GM19043 (cell line): ENCODE measurements around the gene E2F4.
A peak's percentile ranks its signal among the peaks of the same experiment; 100 is the strongest.

Experiments used
- ATAC-seq: cut with Tn5 transposase; IDR thresholded peaks from one replicate; pipeline ENCODE4 v1.9.1; 2021; ENCODE audit warnings: low read depth; ENCODE audit not compliant: unreplicated experiment

Gene E2F4

DNA sequence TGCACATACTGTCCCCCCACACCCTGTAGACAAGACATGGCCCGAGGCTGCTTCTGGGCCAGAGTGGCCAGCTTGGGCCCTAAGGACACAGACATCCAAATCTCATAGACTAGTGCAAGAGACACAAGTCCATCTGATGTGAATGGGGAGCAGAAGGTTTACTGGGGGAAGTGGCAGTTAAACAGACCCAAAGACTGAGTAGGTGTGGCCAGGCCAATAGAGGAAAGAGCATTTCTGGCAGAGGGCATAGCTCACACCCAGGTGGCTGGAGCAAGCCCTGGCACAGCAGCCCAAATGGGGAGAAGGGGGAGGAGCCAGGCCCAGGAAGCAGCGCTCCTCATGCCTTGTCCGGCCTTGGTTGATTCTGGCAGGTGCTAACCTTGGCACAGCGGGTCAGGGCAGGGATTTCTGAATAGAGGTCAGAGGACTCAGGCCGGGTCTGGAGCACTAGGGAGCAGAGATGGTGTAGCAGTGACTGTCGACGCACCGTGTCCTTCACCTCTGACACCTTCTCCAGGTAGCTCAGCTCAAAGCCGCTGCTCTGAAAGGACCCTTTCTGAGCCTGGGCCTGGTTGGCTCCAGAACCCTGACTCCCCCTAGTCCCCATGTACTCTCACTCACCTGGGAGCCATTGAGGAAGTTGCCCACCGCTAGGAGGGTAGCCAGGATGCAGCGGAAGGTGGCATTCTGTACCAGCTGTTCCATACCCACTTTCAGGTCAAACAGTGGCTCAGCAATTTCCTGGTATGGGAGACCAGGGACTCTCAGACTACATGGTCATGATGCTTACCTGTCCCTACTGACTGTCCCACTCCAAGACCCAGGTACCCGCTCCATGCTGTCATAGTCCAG, 39.1 kb downstream of the E2F4 start:
- no peak for ATAC-seq

DNA sequence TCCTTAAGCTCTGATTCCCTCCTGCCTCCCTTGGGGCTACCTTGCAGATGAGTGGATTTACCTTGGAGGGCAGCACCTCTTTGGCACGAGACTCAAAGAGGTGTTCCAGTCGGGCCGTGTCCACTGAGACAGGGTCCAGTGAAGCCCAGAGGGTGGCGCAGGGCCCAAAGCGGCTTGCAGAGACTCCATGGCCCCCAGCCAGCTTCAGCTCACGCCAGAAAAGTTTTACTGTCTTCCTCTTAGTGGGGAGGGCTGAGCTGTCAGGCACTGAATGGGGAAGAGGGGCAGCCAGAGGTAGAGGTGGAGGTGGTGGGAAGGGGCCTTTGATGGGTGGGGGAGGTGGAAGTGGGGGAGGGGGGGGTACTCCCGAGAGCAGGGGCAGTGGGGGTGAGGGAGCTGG, 41.6 kb downstream of the E2F4 start:
- ATAC-seq: no peak

DNA sequence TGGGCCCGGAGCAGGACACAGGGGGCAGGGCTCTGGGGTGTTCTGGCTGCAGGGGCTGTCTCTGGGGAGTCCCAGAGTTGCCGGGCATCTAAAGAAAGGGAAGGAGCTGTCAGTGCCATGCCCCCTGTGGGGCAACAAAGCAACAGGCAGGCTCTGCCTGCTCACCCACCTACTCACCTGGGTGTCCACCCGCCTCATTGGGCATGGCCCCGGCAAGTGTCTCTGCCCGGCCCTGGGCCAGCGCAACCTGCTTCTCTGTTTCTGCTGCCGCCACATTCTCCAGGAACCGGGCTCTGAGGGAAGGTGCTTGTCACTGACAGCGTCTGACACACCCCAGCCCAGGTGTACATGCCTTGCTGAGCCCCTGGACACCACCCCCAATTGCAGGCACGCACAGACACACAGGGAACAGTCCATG, 42.2 kb downstream of the E2F4 start:
- no peak for ATAC-seq

DNA sequence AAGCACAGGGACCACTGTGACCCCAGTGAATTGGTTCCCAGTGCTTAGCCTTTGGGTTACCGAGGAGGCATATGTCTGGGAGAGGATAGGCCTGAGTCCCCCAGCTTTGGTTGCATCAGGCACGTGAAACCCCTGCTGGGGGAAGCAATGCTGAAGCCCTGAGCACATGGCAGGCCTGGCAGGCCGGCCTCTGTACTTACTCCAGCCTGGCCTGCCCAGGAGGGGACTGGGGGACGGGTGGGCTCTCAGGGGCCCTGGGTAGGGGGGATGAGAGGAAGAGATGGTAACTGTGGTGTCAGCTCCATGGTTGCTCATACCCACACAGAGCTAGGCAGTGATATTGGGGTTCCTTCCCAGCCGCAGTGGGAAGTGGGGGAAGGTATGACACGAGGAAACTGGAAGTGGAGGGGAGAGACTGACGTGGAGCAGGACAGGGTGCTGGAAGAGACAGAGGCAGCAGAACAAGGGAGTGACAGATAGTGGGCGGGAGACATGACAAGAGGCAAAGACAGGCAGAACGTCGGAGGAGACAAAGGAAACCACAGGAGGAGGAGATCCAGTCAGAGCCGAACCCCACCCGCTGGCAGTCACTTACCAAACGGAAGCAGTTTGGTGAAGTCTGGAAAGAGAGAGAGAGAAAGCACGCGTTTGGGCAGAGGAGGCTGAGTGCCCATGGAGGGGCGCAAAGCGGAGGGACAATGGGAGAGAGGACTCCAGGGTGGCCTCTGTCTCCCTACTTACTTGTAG, 44.0 kb downstream of the E2F4 start:
- no peak for ATAC-seq

DNA sequence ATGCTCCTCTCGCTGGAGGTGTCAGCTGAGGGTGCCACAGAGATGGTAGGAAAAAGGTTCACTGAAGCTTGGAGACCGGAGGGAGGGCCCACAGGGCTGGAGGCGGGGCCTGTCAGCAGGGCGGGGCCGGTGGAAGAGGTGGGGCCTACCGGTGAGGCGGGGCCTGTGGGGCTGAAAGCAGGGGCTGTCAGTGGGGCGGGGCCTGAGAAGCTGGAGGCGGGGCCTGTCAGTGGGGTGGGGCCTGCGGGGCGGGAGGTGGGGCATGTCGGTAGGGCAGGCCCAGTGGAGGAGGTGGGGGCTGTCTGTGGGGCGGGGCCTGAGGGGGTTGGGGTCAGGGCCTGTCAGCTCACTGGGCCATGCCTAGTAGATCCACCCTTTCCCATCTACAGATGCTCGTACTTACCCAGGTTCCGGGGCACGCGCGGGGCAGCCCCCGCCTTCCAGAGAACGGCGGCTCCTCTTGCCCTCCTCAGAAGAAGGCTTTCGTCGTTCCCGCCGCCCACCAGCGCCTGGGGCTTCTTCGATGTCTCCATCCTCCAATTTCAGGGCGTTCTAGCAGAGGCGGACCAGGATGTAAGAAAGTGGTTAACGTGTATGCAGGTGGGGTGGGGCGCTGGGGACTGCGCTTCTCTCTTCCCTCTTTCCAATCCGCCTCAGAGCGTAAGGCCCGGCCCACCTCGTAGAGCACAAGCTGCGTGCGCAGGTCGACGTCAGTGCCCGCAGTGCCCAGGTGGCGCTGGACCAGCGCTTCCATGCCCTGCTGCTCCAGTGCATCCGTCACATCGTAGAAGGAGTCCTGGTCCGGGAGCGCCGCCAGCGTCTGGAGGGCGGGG, 44.8 kb downstream of the E2F4 start:
- ATAC-seq: no peak

DNA sequence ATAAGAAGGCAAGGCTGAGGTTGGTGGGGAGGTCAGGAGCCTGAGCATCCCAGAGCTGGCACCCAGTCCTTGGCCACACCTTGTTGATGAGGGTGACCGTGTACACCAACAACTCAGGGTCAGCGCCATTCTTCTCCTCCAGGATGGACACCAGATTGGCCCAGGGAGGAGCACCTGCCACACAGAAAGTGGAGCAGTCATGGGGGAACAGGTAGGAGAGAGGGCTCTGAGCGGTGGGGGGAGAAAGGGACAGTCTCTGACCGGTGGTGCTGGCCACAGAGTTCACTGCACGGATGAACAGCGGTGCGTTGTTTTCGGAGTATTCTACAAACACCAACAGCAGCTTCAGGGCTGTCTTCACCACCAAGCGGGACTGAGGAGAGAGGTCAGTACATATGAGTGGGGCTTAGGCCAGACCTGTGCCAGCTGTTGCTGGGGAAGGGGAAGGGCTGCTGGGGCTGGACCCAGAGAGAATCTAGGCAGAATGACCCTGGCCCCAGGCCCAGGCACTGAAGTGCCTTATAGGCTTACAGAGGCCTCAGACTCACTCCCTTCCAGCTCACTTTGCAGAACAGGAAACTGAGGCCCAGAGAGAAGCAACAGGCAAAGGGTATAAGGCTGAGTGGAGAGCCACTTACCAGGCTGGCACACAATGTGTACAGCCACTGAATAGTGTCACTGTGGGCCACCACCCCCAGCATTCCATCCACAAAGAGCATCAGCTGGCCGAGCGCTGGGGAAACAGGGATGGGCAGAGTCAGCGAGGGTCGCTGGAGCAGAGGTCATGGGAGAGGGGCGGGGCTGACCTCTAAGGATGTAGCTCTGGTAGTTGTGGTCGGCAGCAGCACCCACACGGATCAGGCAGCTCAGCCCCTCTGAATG, 45.7 kb downstream of the E2F4 start:
- ATAC-seq: no peak

DNA sequence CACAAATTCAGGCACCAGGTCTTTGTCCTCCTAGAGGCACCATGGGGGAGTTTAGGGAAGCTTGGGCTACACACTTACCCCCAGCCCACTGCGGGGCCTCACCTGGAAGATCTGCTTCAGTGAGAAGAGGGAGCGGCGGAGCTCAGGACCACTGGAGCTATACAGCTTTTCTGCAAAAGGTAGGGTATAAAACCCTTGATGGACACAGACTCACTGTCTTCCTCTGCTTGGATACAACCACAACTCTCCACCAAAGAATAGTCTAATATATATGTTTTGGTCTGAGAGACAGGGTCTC, 46.3 kb downstream of the E2F4 start:
- ATAC-seq: no peak

DNA sequence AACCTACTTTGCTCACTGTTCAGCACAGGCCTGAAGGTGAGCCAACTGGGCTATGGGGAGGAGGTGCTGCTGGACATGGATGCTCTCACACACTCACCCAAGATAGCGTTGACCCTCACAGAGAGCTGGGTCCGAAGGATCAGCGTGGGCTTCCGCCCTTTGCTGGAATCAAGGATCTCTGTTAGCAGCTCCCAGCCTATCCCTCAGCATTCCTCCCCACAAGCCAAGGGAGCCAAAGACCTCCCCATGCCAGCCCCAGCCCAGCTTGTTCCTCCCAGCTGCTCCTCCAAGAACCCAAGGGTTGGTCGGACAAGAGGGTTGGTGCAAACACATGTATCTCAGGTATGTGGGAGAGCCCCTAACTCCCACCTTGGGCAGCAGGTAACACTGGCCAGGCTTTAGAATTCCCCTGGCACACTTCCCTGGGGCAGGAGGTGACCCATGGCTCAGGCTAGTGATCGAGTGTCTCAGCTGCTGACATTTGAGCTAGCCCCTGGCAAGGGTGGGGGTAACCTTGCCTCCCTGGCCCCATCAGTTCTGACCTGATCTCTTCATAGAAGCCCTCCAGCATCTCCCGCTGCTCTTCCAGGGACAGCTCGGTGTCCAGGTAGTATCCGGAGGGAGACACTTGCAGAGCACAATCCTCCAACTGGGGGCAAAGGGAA, 47.0 kb downstream of the E2F4 start:
- no peak for ATAC-seq

DNA sequence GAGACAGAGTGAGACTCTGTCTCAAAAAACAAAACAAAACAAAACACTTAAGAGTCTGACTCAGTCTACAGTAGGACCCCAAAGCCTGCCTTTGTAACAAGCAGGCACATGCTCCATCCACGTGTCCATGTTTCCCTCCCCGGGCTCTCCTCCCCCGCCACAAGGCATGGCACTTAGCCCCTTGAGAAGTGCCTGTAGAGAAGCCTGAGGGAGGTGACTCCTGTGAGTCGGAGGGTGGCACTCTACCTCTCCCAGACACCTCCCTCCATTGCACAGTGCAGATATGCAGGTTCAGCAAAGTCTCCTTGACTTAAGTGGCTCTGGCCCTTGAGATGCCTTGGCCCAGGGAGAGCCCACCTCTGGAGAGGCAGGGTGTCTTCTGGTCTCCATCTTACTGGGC, 48.6 kb downstream of the E2F4 start:
- ATAC-seq: no peak

DNA sequence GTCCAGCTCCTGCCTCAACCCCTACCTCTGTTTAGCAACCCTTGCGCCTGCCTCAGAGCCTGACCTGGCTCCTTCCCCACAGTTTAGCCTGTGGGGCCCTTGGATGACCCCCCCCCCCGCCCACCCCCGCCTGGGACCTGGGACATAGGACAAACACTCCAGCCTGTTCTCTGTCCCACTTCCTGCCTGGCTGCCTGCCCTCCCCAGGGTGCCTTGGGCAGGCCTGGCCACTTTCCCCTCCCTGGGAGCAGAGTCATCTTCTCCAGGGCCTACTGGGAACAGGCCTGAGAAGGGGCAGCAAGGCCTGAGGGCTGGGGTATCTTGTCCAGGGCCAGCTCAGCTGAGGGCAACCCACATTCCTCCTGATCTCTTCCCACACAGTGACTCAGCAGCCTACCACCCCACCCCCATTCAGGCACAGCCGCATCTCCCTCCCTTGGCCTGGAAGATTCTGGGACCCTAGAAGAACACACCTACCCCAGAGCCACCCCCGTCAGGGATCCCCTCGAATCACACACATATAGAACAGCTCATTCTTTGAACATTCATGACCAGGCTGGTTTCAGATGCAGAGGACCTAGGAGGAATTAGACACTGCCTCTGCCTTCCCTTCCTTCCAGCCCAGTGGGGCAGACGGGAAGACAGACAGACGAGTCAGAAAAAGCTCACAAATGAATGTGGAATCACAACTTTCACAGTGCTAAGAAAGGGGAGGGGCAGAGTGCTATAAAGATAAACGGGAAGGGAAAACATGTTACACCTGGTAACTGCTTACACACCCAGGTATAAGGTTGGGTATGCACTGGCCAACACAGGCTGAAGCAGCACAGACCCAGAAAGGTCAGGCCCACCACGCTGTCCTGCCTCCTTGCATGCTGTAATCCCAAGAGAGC, 49.3 kb downstream of the E2F4 start:
- no peak for ATAC-seq

DNA sequence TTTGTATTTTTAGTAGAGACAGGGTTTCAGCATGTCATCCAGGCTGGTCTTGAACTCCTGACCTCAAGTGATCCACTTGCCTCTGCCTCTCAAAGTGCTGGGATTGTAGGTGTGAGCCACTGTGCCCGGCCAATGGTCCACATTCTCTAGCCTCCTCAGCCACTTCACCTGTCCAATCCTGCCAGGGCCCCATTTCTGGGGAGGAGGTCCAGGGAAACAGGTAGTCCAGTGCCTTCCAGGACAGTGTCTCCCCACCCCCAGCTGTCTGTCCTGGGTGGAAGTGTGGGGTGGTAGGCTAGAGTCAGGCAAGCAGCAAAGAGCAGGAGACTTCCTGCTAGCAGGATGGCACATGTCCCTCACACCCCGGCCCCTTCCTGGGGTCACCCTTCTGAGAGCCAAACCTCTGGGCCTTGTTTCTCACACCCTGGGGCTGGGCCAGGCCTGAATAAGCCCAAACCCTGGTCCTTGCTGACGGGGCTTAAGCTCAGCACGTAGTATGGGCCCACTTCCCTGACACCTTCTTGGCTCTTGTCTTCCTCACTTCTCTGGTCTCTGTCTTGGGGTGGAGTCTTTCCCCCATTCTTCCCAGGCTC, 50.3 kb downstream of the E2F4 start:
- no peak for ATAC-seq

DNA sequence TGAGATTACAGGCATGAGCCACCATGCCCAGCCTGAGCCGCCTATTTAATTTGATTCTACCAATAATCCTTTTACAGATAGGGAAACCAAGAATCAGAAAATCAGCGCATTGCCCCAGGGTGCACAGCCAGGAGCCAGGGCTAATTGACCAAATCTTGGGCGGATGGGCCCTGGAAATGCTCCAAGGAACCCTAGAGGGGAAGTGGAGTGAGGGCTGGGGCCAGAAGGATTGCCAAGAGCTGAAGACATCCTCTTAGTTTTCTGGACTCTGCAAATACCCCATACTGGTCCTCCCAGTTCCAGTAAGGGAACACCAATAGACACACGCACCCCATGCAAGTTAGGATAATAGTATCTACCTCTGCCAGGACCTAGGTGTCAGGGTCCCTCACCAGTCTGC, 51.5 kb downstream of the E2F4 start:
- ATAC-seq: no peak

DNA sequence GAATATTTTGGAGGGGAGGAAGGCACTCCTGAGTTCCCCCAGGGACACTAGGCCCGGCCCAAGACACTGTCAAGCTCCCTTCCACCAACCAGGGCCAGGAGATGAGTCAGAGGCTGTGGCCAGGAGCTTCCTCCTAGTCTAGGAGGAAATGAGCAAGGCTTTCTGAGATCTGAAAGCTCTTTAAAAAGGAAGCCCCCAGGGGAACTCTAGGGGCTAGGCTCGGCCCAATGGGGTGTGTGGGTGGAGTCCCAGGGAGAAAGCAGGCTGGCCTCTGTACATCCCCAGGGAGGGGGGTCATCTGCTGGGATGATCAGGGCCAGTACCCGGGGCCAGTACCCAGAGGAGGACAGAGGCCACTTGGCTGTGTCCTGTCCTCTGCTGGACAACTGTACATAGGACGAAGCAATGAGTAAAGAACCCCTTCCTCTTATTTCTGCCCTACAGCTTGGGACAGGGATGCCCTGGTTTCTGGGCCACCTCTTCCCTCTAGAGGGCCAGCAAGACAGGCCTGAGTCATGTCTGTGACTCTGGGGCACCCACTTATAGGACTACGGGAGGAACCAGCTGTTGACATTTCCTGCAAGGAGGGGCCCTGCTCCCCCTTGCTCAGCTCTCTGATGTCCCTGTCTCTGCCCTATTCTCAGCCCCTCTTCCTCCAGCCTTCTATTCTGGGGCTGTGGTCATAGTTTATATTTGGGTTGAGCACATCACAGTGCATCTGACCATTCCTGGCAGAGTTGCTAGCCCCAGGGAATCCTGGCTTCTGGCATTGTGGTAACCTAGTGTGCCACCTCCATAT, 52.6 kb downstream of the E2F4 start:
- peak; percentile 53 for ATAC-seq

DNA sequence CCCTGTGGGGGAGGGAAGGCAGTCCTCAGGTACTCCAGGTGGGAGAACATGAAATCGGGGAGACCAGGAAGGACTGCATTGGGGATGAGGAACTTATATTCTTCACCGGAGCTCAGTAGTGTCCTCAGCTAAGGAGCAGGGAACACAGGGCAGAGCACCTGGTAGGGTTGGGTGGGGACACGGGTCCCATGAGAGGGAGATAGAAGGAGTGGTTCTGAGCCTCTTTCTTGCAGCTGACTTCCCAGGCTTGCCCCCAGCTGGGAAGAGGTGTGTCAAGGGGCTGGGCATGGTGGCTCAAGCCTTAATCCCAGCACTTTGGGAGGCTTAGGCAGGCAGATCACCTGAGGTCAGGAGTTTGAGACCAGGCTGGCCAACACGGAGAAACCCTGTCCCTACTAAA, 53.2 kb downstream of the E2F4 start:
- no peak for ATAC-seq

DNA sequence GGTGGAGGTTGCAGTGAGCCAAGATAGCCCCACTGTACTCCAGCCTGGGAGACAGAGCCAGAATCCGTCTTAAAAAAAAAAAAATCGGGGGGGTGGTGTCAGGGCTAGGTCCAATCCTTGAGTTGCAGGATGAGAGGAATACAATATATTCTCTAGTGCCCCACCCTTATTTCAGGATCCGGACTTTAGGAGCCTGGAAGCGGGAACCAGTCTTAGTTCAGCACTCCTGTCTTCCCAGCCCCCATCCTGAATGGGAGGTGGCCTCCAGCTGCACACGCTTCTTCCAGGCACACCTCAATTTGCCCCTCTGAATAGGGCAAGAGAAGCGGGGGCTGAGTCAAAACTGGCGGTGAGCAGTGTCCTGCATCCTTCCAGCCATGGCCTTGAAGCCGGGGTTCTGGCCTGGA, 53.7 kb downstream of the E2F4 start:
- ATAC-seq: no peak

DNA sequence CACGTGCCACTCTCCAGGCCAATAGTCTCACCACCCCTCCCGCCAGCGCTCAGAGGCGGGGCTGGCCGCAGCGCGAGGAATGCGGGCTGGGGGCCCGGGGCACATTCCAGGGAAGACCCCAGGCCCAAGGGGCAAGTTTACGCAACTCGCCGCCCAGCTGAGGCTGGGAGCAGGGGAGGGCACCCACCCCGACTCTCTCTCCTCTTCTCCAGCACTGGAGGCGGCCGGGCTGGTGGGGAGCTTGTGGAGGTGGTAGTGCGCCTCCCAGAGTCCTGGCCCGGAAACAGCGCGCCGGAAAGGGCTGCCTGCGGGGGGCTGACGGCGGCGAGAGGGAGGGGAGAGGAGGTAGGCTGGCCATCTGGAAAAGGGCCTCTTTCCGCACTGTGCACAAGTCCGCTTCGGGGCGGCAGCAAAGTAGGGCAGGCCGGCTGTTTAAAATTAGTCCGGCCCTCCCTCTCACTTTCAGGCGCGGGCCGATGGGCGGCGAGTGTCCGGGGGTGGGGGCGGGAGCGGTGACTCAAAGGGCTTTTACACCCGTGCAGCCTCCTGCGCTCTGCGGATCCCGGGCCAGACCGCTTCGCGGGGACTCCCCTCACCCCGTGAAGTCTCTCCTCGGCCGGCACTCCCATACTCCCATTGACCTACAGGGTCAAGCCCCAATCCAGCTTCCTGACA, 54.3 kb downstream of the E2F4 start:
- peak; percentile 23 for ATAC-seq

DNA sequence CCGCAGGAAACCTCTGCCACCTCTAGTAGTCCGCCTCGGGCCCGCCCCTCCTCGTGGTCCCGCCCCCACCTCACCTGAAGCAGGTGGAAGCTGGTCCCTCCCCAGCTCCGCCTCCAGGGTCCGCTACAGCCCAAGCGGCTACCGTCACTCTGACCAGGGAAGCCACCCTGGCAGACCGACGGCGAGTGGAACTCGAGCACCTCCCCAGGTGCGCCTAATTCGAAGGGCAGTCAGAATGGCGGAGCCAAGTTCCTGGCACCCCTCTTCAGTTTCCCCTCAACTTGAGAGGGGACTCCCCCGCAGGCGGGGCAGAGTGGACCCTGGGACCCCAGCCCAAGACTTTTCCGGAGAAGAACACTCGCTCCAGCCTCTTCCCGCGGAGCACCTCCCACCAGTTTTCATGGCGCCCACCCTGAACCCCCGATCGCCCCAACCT, 54.8 kb downstream of the E2F4 start:
- ATAC-seq: peak; percentile 4
